IMR-90 (cell line): ENCODE results near the gene CAMTA1. TPM values are rescaled to one million over a fixed set of nuclear protein-coding genes. Genes with fewer than 3 reads are reported as not detected.

Experiments
- ATAC-seq: fragments of 200-7000 bp; cut with Tn5 transposase; 2 replicates; pipeline ENCODE4 v1.9.1; 2020; ENCODE audit warnings: low read depth, mild to moderate bottlenecking, moderate library complexity
- BruUV-seq: library from RNA; stranded (reverse); fragments of 400-500 nt; replicated peaks from 2 replicates; lab custom pipeline; 2021; lab: Mats Ljungman, UMichigan
- CTCF ChIA-PET: fragments of 300-600 bp; formaldehyde crosslinking; extraction: SDS; loops from one replicate; lab custom pipeline; 2021; ENCODE audit warnings: antibody characterized with exemption; lab: Yijun Ruan, JAX
- POLR2A ChIA-PET: fragments of 300-600 bp; sonication (Branson Sonifier 250); formaldehyde crosslinking; loops from one replicate; lab custom pipeline; 2022; ENCODE audit warnings: antibody characterized with exemption; ENCODE audit not compliant: unreplicated experiment; lab: Charles Lee
- DNase-seq: peaks from one replicate; pipeline ENCODE4 v3.0.0; 2013
- H2AFZ ChIP-seq: replicated peaks from 2 replicates; pipeline ENCODE3; 2013; ENCODE audit warnings: low read length, mild to moderate bottlenecking; ENCODE audit not compliant: poor library complexity
- H2AK5ac ChIP-seq: 2 replicates; pipeline ENCODE4 v1.6.1; 2013; ENCODE audit warnings: low read depth, low read length, inconsistent platforms
- H2AK9ac ChIP-seq: replicated peaks from 2 replicates; pipeline ENCODE3; 2013; ENCODE audit warnings: mild to moderate bottlenecking, low read depth, low read length, moderate library complexity; ENCODE audit not compliant: poor library complexity
- H2BK120ac ChIP-seq: 2 replicates; pipeline ENCODE4 v1.6.1; 2013; ENCODE audit warnings: low read depth, low read length, inconsistent platforms
- H2BK15ac ChIP-seq: 3 replicates; pipeline ENCODE4 v1.6.1; 2013; ENCODE audit warnings: low read depth, low read length, inconsistent platforms
- H2BK20ac ChIP-seq: 2 replicates; pipeline ENCODE4 v1.6.1; 2013; ENCODE audit warnings: low read depth, mild to moderate bottlenecking, inconsistent platforms, low read length, moderate library complexity
- H2BK5ac ChIP-seq: 2 replicates; pipeline ENCODE4 v1.6.1; 2013; ENCODE audit warnings: mild to moderate bottlenecking, low read depth, low read length, inconsistent platforms; ENCODE audit not compliant: poor library complexity, severe bottlenecking
- H3K14ac ChIP-seq: replicated peaks from 2 replicates; pipeline ENCODE4 v1.6.1; 2013; ENCODE audit warnings: low read depth, low read length, inconsistent platforms
- H3K18ac ChIP-seq: 2 replicates; pipeline ENCODE4 v1.6.1; 2013; ENCODE audit warnings: low read depth, low read length, control low read depth
- H3K23ac ChIP-seq: 2 replicates; pipeline ENCODE4 v1.6.1; 2013; ENCODE audit warnings: low read depth, low read length, inconsistent platforms
- H3K27ac ChIP-seq: 2 replicates; pipeline ENCODE4 v1.5.1; 2013; ENCODE audit warnings: mild to moderate bottlenecking, control low read depth, low read length; ENCODE audit not compliant: insufficient read depth
- H3K27me3 ChIP-seq: 2 replicates; pipeline ENCODE4 v1.6.1; 2013; ENCODE audit warnings: low read length; ENCODE audit not compliant: control insufficient read depth, insufficient read depth
- H3K36me3 ChIP-seq: 2 replicates; pipeline ENCODE4 v1.6.1; 2013; ENCODE audit warnings: low read length, mixed read lengths; ENCODE audit not compliant: control insufficient read depth, insufficient read depth
- H3K4ac ChIP-seq: 2 replicates; pipeline ENCODE4 v1.6.1; 2013; ENCODE audit warnings: low read depth, low read length, inconsistent platforms
- H3K4me1 ChIP-seq: 2 replicates; pipeline ENCODE4 v1.6.1; 2013; ENCODE audit warnings: low read length, mixed read lengths; ENCODE audit not compliant: control insufficient read depth, insufficient read depth
- H3K4me2 ChIP-seq: 2 replicates; pipeline ENCODE4 v1.6.1; 2013; ENCODE audit warnings: low read depth, mild to moderate bottlenecking, control low read depth, low read length, moderate library complexity
- H3K4me3 ChIP-seq: 2 replicates; pipeline ENCODE4 v1.5.1; 2013; ENCODE audit warnings: low read depth, mild to moderate bottlenecking, control low read depth, low read length, moderate library complexity; ENCODE audit not compliant: insufficient read depth
- H3K56ac ChIP-seq: 2 replicates; pipeline ENCODE4 v1.6.1; 2013; ENCODE audit warnings: low read length, inconsistent platforms; ENCODE audit not compliant: insufficient read depth; ENCODE audit errors: extremely low read depth
- H3K79me1 ChIP-seq, 2 experiments: 2 replicates each; pipeline ENCODE4 v1.6.1; 2013; ENCODE audit warnings: low read length in 2 of 2, inconsistent platforms in 1 of 2, low read depth in 1 of 2
- H3K9ac ChIP-seq: 2 replicates; pipeline ENCODE4 v1.6.1; 2013; ENCODE audit warnings: low read depth, low read length, control low read depth
- H3K9me1 ChIP-seq: 2 replicates; pipeline ENCODE4 v1.6.1; 2013; ENCODE audit warnings: low read length, inconsistent platforms; ENCODE audit not compliant: insufficient read depth
- H3K9me3 ChIP-seq: 2 replicates; pipeline ENCODE4 v1.6.1; 2013; ENCODE audit warnings: low read length; ENCODE audit not compliant: control insufficient read depth, insufficient read depth
- H4K20me1 ChIP-seq: 2 replicates; pipeline ENCODE4 v1.6.1; 2013; ENCODE audit warnings: low read length, inconsistent platforms; ENCODE audit not compliant: insufficient read depth
- H4K5ac ChIP-seq: 2 replicates; pipeline ENCODE4 v1.6.1; 2013; ENCODE audit warnings: mild to moderate bottlenecking, low read depth, low read length, control low read depth
- H4K8ac ChIP-seq, 2 experiments: 2 replicates each; pipeline ENCODE4 v1.6.1; 2013; ENCODE audit warnings: low read depth in 2 of 2, low read length in 2 of 2, control low read depth in 1 of 2, inconsistent platforms in 1 of 2
- H4K91ac ChIP-seq: 2 replicates; pipeline ENCODE4 v1.6.1; 2013; ENCODE audit warnings: low read depth, low read length, inconsistent platforms; ENCODE audit not compliant: insufficient read depth
- BHLHE40 ChIP-seq: fragments of 150-350 bp; IDR thresholded peaks from 2 replicates; pipeline ENCODE4 v1.6.1; 2016; ENCODE audit warnings: mild to moderate bottlenecking, low read depth, low read length
- ELK1 ChIP-seq: fragments of 150-350 bp; IDR thresholded peaks from 2 replicates; pipeline ENCODE4 v1.6.1; 2016; ENCODE audit warnings: low read depth, mild to moderate bottlenecking, low read length, moderate library complexity, borderline replicate concordance
- FOS ChIP-seq: fragments of 150-350 bp; IDR thresholded peaks from 2 replicates; pipeline ENCODE4 v1.6.1; 2016; ENCODE audit warnings: low read depth, low read length
- USF2 ChIP-seq: fragments of 150-350 bp; IDR thresholded peaks from 2 replicates; pipeline ENCODE4 v1.6.1; 2017; ENCODE audit warnings: mild to moderate bottlenecking, antibody characterized with exemption, low read length, low read depth
- WGBS, 2 experiments: methylation state at CpG; one replicate each; pipeline versions ENCODE4 v1.1.5 to v1.1.7; 2013; ENCODE audit warnings: missing lambda C conversion rate in 2 of 2; ENCODE audit not compliant: insufficient read length in 1 of 2; ENCODE audit errors: extremely low coverage in 2 of 2; 5-methylcytosine and 5-hydroxymethylcytosine counted together
- dilution Hi-C: fragments of 300-500 bp; cut with HindIII; formaldehyde crosslinking; loops from one replicate; pipeline ENCODE4 v1.14.3; 2018; ENCODE audit warnings: low sequenced_read_pairs; ENCODE audit not compliant: unreplicated experiment
- in situ Hi-C: fragments of 300-500 bp; cut with MboI; formaldehyde crosslinking; loops from 3 replicates; pipeline ENCODE4 v1.14.3; 2019; ENCODE audit warnings: low sequenced_read_pairs, inconsistent platforms, mixed read lengths
- intact Hi-C: fragments of 100-400 bp; cut with micrococcal nuclease; formaldehyde crosslinking; loops from 2 replicates; pipeline ENCODE4 v1.10.0; 2022
- polyA plus RNA-seq, 3 experiments: library from polyadenylated mRNA; depleted of rRNA; stranded (reverse); fragments of >200 nt; gene quantifications; 2 replicates each; pipeline ENCODE4 v1.2.3, GENCODE V29; 2012; ENCODE audit warnings: low replicate concordance in 1 of 3
- total RNA-seq: library from RNA; depleted of rRNA; stranded (reverse); fragments of >200 nt; gene quantifications from 2 replicates; pipeline ENCODE4 v1.2.3, GENCODE V29; 2012
- TF ChIP-seq, protein P1 (sequence below): conservative IDR thresholded peaks from 2 replicates; pipeline ENCODE4 v1.5.1; 2012; ENCODE audit warnings: mild to moderate bottlenecking, low read depth, low read length, improper control_type of control experiment

The CAMTA1 gene
- total and polyA plus RNA-seq, 2 of the 4 experiments (the other 2 are of a cell fraction): 35.5 to 74.3 TPM

DNA sequence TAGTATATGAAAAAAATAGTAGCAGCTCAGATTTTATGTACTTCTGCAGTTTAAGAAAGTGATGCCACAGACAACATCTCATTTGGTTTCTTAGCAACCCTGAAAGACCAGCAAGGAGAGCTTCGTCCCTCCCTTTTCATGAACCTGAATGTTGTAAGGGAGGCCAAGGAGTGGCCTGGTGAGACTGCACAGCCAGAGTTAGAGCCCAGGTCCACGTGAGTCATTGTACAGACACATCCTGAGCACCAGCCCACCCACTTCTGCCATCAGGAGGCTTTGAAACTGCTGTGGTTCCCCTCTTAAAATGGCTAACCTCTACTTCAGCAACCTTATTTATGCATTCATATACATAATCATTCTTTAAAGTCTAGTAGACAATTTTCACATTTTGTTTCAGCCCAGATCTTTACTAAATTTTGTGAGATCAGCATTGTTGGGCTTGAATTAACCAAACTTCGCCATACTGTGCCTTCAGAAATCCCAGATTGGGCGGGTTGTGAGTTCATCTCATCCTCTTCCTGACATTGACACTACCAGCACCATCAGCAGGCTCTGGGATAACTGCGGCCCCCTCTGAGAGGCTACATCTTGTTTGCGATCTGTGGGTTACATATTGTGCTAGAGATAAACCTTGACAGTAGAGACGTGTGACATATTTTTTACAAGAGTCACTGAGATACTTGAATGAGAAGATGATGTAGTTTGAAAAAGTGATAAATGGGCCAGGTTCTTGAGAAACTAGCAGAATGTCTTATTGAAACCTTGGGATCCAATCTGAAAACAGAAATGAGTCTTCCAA lies 106.7 kb downstream of the CAMTA1 start (continued):
- TF ChIP-seq, protein P1, sequence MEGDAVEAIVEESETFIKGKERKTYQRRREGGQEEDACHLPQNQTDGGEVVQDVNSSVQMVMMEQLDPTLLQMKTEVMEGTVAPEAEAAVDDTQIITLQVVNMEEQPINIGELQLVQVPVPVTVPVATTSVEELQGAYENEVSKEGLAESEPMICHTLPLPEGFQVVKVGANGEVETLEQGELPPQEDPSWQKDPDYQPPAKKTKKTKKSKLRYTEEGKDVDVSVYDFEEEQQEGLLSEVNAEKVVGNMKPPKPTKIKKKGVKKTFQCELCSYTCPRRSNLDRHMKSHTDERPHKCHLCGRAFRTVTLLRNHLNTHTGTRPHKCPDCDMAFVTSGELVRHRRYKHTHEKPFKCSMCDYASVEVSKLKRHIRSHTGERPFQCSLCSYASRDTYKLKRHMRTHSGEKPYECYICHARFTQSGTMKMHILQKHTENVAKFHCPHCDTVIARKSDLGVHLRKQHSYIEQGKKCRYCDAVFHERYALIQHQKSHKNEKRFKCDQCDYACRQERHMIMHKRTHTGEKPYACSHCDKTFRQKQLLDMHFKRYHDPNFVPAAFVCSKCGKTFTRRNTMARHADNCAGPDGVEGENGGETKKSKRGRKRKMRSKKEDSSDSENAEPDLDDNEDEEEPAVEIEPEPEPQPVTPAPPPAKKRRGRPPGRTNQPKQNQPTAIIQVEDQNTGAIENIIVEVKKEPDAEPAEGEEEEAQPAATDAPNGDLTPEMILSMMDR: no peak

- Histone ChIP-seq H4K5ac (no peak overlapping the region), H2BK20ac (no peak overlapping the region), H3K27ac (no peak overlapping the region), H3K27me3 (no peaks in the 10 kb centered on the region), H3K4me1 (no peaks in the 10 kb centered on the region; the same call in 1 of the 2 replicates), H4K8ac (no peak overlapping the region), H3K56ac (no peak overlapping the region), H3K79me1 (peaks cover 0 to 14% of the 10 kb centered on the region in 2 experiments; a peak in 2 of 4 replicates), H4K20me1 (no peaks in the 10 kb centered on the region), H2BK120ac (no peak overlapping the region), H3K4me2 (no peak overlapping the region), H3K14ac (no peak overlapping the region), H3K36me3 (no peaks in the 10 kb centered on the region), H4K91ac (no peak overlapping the region), H3K4ac (no peak overlapping the region), H3K9me3 (no peaks in the 10 kb centered on the region), H3K9me1 (0 out of 2 replicates have a peak, but pooled peaks cover 7% of the 10 kb centered on the region), H2AFZ (no peak overlapping the region), H3K23ac (no peak overlapping the region), H3K9ac (no peak overlapping the region), H2BK15ac (no peak overlapping the region), H2BK5ac (no peak overlapping the region), H3K4me3 (no peak overlapping the region), H3K18ac (no peak overlapping the region), H2AK9ac (no peak overlapping the region), H2AK5ac (no peak overlapping the region)
- ChIA-PET CTCF (interaction anchor here (0.6 kb wide), 1 partner anchor 104 kb away, joined by 4 read pairs; no protein-coding TSS in a partner anchor), POLR2A (no interaction called here)
- ATAC-seq: no peak
- dilution Hi-C loops: no loop called here
- no TSS peak for BruUV-seq
- TF ChIP-seq USF2 (no peak), FOS (no peak), BHLHE40 (no peak), ELK1 (no peak)
- 96% methylated on average over 4 of the region's 7 CpGs; no CpG with 5 or more reads in 1 of the 2 experiments for WGBS, 2 experiments
- DNase-seq: no peak
- intact Hi-C loops: loop anchor here (10.0 kb wide), 1 partner anchor 321 kb away; no protein-coding TSS in a partner anchor
- in situ Hi-C loops: loop anchor here (10.0 kb wide), 1 partner anchor 169 kb away; no protein-coding TSS in a partner anchor
Measured at GRCh38 chr1:6893388-6893787, 108.1 kb downstream of the CAMTA1 start.
